HuH-7.5 (cell line): ENCODE results near the gene ZBTB11.
"Not testable (repeated sequence)": the region's sequence is repeated elsewhere in the genome, so short reads cannot be mapped to it uniquely, and the experiment has no call there.

Source experiments
- DNase-seq: peaks from one replicate; pipeline ENCODE4 v3.0.0; 2011; ENCODE audit warnings: low spot score

ZBTB11 gene, protein sequence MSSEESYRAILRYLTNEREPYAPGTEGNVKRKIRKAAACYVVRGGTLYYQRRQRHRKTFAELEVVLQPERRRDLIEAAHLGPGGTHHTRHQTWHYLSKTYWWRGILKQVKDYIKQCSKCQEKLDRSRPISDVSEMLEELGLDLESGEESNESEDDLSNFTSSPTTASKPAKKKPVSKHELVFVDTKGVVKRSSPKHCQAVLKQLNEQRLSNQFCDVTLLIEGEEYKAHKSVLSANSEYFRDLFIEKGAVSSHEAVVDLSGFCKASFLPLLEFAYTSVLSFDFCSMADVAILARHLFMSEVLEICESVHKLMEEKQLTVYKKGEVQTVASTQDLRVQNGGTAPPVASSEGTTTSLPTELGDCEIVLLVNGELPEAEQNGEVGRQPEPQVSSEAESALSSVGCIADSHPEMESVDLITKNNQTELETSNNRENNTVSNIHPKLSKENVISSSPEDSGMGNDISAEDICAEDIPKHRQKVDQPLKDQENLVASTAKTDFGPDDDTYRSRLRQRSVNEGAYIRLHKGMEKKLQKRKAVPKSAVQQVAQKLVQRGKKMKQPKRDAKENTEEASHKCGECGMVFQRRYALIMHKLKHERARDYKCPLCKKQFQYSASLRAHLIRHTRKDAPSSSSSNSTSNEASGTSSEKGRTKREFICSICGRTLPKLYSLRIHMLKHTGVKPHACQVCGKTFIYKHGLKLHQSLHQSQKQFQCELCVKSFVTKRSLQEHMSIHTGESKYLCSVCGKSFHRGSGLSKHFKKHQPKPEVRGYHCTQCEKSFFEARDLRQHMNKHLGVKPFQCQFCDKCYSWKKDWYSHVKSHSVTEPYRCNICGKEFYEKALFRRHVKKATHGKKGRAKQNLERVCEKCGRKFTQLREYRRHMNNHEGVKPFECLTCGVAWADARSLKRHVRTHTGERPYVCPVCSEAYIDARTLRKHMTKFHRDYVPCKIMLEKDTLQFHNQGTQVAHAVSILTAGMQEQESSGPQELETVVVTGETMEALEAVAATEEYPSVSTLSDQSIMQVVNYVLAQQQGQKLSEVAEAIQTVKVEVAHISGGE

DNA sequence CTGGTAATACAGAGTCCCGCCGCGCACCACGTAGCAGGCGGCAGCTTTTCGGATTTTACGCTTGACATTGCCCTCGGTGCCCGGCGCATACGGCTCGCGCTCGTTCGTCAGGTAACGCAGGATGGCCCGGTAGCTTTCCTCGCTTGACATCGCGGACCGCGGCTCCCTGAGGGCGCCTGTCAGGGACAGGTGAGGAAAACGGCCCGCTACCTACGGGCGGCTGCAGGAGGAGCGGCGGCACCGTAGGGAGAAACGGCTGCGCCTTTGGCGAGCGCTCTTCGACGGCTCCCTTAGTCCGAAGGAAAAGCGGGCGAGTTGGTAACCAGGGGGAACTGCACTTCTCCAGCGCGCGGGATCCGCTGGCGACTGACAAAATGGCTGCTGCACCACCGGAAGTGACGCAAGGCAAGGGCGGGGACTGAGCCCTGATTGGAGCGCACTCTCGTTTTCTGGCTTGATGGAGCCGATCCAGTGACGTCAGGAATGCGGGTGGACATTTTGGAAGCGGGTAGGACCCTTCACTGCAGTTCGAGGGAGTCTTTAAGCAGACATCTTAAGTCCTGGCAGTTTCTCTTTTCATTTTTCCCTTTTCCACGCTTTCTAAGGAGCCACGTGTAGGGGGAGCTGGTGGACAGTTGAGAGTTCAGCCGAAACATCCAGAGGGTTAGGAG lies at the start of gene ZBTB11:
TSS of gene ZBTB11 (minus strand) at position 368 of the 671 bp plus-strand sequence. CDS start at position 150, 218 bp downstream.
- peak; percentile 92 for DNase-seq

DNA sequence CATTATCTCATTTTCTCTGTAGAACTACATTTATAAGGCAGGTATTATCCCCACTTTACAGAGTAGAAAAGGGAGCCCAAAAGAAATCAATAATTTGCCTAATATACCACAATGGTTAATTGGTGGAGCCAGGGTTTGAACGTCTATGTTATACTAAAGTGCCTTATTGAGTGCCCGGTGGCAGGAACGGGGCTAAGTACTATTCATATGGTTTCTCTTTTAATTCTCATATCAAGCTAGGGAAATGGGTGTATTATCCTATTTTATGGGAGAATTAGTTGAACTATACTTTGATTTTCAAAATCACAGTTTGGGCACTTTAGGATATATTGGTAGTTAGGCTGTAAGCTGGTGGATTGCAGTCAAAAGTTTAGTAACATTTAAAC lies 49.0 kb upstream of the ZBTB11 start:
- no peak for DNase-seq

DNA sequence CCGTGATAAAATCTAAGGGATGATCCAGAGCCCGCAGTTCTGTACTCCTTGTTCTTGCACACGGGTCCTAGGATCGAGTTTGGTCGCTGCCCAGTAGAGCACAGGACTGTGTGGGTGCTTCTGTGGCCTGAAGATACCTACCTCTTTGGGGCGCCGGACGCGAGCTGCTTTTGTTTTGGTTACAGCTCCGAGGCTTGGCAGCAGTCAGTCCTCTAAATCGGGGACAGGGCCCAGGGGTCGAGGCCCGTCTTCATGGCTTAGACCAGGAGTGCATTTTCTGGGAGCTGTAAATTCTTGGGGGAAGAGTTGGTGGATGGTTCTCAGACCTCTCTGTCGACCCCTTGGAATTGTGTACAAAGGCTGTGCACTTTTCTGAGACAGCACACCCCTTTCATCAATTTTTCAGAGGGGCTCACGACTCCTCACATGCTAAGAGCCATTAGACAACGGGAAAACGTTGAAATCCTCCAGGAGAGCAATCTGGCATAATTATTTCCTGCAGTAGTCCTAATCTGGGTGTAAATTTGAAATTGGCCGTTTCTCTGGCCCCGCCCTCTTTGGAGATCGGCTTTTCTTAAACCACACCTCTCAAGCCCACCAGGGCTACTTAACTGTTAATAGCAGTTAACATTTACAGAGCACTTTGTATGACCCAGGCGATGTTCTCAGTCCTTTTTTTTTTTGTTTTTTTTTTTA lies 48.4 kb upstream of the ZBTB11 start:
- no peak for DNase-seq

- DNase-seq: peak; percentile 52
Measured at GRCh38 chr3:101724329-101725193, 47.6 kb upstream of the ZBTB11 start, which contains the start of gene CEP97. Gene CEP97 (plus strand): TSS chr3:101724614. CDS start chr3:101724677, 63 bp downstream.

- no peak for DNase-seq
Measured at GRCh38 chr3:101722394-101723173, 45.7 kb upstream of the ZBTB11 start.

- DNase-seq: no peak
Measured at GRCh38 chr3:101720851-101721840, 44.2 kb upstream of the ZBTB11 start.

DNA sequence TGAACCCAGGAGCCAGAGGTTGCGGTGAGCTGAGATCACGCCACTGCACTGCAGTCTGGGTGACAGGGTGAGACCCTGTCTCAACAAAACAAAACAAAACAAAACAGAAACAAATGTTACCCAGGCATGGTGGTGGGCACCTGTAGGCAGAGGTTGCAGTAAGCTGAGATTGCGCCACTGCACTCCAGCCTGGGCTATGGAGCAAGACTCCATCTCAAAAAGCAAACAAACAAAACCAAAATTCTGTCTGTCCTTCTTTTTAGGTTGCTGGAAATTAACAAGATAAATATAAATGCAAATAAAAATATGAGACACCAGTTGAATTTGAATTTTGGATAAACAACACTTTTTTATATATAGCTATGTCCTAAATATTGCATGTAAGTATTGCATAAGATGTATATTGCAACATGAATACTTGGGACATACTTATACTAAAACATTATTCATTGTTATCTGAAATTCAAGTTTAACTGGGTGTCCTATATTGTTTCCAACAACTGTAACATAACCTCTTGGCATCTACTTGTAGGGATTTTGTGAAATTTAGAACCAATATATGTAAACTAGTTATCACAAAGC lies 42.8 kb upstream of the ZBTB11 start:
- DNase-seq: no peak

DNA sequence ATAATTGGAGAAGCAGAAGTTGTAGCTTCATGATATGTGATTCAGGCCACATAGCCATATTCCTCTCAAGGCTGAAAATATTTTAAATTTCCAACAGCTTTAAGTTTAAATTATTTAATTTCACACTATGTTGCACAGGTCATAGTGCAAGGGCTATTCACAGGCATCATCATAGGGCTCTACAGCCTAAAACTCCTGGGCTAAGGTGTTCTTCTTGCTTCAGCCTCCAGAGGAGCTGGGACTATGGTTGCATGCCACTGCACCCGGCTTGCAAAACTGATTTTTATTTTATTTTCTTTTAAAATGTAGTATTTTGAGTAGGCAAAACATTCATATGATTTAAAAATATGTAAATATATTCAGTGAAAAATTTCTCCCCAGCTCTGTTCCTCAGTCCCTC lies 41.5 kb upstream of the ZBTB11 start:
- no peak for DNase-seq

DNA sequence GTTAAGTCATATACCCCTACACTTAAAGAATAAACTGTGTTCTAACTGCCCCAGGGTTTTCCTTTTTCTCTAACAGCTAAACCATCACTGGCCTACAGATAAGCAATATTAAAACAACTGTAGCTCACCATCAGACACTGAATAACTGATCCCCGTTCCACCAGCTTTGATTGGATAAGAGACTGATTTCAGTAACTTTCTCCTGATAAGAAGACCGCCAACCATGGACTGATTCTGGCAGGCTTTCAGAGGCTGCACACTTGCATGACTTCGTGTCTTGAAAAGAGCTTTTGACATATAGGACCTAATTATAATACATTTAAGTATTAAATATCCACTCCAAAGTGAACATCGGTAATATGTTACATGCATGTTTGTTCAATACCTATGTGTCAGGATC lies 32.2 kb upstream of the ZBTB11 start:
- DNase-seq: no peak

- not testable (repeated sequence) for DNase-seq
Measured at GRCh38 chr3:101704639-101705038, 27.7 kb upstream of the ZBTB11 start.

DNA sequence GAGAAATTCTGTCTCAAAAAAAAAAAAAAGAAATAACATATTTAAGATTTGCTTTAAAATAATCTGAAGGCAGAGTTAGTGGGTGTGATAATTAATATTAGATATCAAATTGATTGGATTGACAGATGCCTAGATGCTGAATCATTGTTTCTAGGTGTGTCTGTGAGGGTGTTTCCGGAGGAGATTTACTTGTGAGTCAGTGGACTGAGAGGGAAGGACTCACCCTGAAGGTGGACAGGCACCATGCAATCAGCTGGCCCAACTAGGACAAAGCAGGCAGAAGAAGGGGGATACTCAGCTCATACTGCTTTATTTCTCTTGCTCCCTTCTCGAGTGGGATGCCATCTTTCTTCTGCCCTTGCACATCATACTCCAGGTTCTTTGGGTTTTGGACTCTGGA lies 26.2 kb upstream of the ZBTB11 start:
- DNase-seq: no peak

GRCh38 chr3:101702726-101703125 lies 25.8 kb upstream of the ZBTB11 start:
- DNase-seq: no peak

- no peak for DNase-seq
Measured at GRCh38 chr3:101701696-101702634, 25.0 kb upstream of the ZBTB11 start.

GRCh38 chr3:101695779-101696372 lies 18.9 kb upstream of the ZBTB11 start:
- no peak for DNase-seq

- DNase-seq: not testable (repeated sequence)
Measured at GRCh38 chr3:101694836-101695235, 17.9 kb upstream of the ZBTB11 start.

DNA sequence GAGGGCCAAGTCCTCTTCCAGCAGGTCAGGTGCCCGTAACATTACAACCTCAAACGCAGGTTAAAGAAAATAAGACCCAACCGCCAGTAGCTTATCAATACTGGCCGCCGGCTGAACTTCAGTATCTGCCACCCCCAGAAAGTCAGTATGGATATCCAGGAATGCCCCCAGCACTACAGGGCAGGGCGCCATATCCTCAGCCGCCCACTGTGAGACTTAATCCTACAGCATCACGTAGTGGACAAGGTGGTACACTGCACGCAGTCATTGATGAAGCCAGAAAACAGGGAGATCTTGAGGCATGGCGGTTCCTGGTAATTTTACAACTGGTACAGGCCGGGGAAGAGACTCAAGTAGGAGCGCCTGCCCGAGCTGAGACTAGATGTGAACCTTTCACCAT lies 16.6 kb upstream of the ZBTB11 start:
- DNase-seq: not testable (repeated sequence)
